SKM-1 (cell line): ENCODE results near the gene ZNF672.
"Not testable (repeated sequence)": the region's sequence is repeated elsewhere in the genome, so short reads cannot be mapped to it uniquely, and the experiment has no call there.

ENCODE experiments used
- DNase-seq: peaks from one replicate; lab custom pipeline; 2025; ENCODE audit not compliant: unreplicated experiment; lab: John Stamatoyannopoulos, UW

Gene ZNF672

GRCh38 chr1:248852481-248853405 lies 14.7 kb downstream of the ZNF672 start:
- peak; percentile 66 for DNase-seq

- no peak for DNase-seq
Observed at GRCh38 chr1:248853663-248854375, 15.8 kb downstream of the ZNF672 start.

- DNase-seq, result no peak
Observed at GRCh38 chr1:248855580-248855979, 17.6 kb downstream of the ZNF672 start.

- DNase-seq, result no peak
Observed at GRCh38 chr1:248856176-248856575, 18.2 kb downstream of the ZNF672 start.

GRCh38 chr1:248857201-248857600 lies 19.2 kb downstream of the ZNF672 start:
- no peak for DNase-seq

- DNase-seq, result no peak
Observed at GRCh38 chr1:248857749-248858095, 19.7 kb downstream of the ZNF672 start.

GRCh38 chr1:248858096-248858890 lies 20.3 kb downstream of the ZNF672 start:
- DNase-seq, result peak; percentile 89

- peak; percentile 97 for DNase-seq
Observed at GRCh38 chr1:248858891-248859889, 21.2 kb downstream of the ZNF672 start, which contains the start of gene ZNF692. Gene ZNF692 (minus strand): TSS chr1:248859085. CDS start chr1:248858309, 776 bp downstream.

- DNase-seq, result no peak
Observed at GRCh38 chr1:248860007-248860406, 22.0 kb downstream of the ZNF672 start.

- DNase-seq, result no peak
Observed at GRCh38 chr1:248861616-248862015, 23.6 kb downstream of the ZNF672 start.

GRCh38 chr1:248862695-248862997 lies 24.6 kb downstream of the ZNF672 start:
- DNase-seq, result no peak

- DNase-seq, result peak; percentile 37
Observed at GRCh38 chr1:248862998-248863881, 25.2 kb downstream of the ZNF672 start.

GRCh38 chr1:248871837-248872401 lies 33.9 kb downstream of the ZNF672 start:
- DNase-seq, result no peak

GRCh38 chr1:248872752-248873408 lies 34.9 kb downstream of the ZNF672 start:
- peak; percentile 78 for DNase-seq

GRCh38 chr1:248873409-248873992 lies 35.5 kb downstream of the ZNF672 start:
- DNase-seq, result peak; percentile 99

- peak; percentile 94 for DNase-seq
Observed at GRCh38 chr1:248873993-248874533, 36.0 kb downstream of the ZNF672 start.

- DNase-seq, result no peak
Observed at GRCh38 chr1:248881261-248881660, 43.2 kb downstream of the ZNF672 start.

- DNase-seq, result not testable (repeated sequence)
Observed at GRCh38 chr1:248882427-248882826, 44.4 kb downstream of the ZNF672 start.
